ENCODE results near the gene KCNMA1. TPM values are rescaled to one million over a fixed set of nuclear protein-coding genes. Genes with fewer than 3 reads are reported as not detected.

KCNMA1 gene
- polyA plus RNA-seq, 4 donors, result 2.7 to 8.6 (median 7.7) TPM

- WGBS, 3 donors, result 73 to 78% (median 73%) methylated on average over 4 of the region's 4 CpGs
- no peaks in the 10 kb centered on the region for H3K36me3 ChIP-seq (ENCODE audit: control insufficient read depth in 3 of 3, insufficient read depth in 2 of 3, low read depth in 1 of 3, low read length in 3 of 3)
- FAIRE-seq, result no peak
- no peaks in the 10 kb centered on the region for H3K4me1 ChIP-seq (ENCODE audit: control insufficient read depth in 3 of 3, insufficient read depth in 2 of 3, low read depth in 1 of 3, low read length in 2 of 3)
- H3K27ac ChIP-seq (ENCODE audit: low read depth in 1 of 3, low read length in 2 of 3), result no peak overlapping the region
- DNase-seq, result peak in 1 of 2 donors; percentile 21
- no peak overlapping the region for H3K4me3 ChIP-seq (ENCODE audit: low read depth in 1 of 3, low read length in 3 of 3)
- H3K27me3 ChIP-seq (ENCODE audit: control insufficient read depth in 3 of 3, insufficient read depth in 3 of 3, low read length in 3 of 3), result peaks cover 0 to 4% (median 0%) of the 10 kb centered on the region in 3 donors
- no peaks in the 10 kb centered on the region for H3K9me3 ChIP-seq (ENCODE audit: control insufficient read depth in 2 of 2, insufficient read depth in 1 of 2, low read depth in 1 of 2, low read length in 1 of 2)
These were observed 607.6 kb downstream of the KCNMA1 start for GRCh38 chr10:77029777-77030717.

DNA sequence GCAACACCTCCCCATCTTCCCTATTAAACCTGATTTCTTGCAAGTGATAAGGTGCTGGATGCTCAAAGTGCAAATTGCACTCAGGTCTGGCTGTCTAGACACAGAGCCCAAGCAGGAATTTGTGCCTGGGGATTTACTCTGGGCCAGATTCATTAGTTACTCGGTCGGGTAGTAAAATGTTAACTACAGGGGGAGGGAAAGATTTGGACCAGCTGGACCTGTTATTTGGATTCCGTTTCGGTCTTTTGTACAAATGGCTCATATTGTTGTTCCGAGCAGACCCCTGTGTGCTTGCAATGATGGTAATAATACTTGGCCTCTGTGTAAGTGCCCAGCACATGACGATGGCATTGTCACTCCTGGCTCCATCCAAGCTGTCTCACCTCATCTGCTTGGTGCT is 609.6 kb downstream of the KCNMA1 start:
- Histone ChIP-seq H3K4me1 (ENCODE audit: control insufficient read depth in 3 of 3, insufficient read depth in 2 of 3, low read depth in 1 of 3, low read length in 2 of 3) (no peaks in the 10 kb centered on the region), H3K4me3 (ENCODE audit: low read depth in 1 of 3, low read length in 3 of 3) (no peak overlapping the region), H3K36me3 (ENCODE audit: control insufficient read depth in 3 of 3, insufficient read depth in 2 of 3, low read depth in 1 of 3, low read length in 3 of 3) (no peaks in the 10 kb centered on the region), H3K9me3 (ENCODE audit: control insufficient read depth in 2 of 2, insufficient read depth in 1 of 2, low read depth in 1 of 2, low read length in 1 of 2) (no peaks in the 10 kb centered on the region), H3K27me3 (ENCODE audit: control insufficient read depth in 3 of 3, insufficient read depth in 3 of 3, low read length in 3 of 3) (peaks cover 0 to 4% (median 0%) of the 10 kb centered on the region in 3 donors), H3K27ac (ENCODE audit: low read depth in 1 of 3, low read length in 2 of 3) (no peak overlapping the region)
- FAIRE-seq, result no peak
- no peak for DNase-seq
- WGBS, 3 donors, result 65 to 73% (median 72%) methylated on average over 6 of the region's 6 CpGs

- no peak for DNase-seq
- Histone ChIP-seq H3K9me3 (ENCODE audit: control insufficient read depth in 2 of 2, insufficient read depth in 1 of 2, low read depth in 1 of 2, low read length in 1 of 2) (no peaks in the 10 kb centered on the region), H3K36me3 (ENCODE audit: control insufficient read depth in 3 of 3, insufficient read depth in 2 of 3, low read depth in 1 of 3, low read length in 3 of 3) (no peaks in the 10 kb centered on the region), H3K4me3 (ENCODE audit: low read depth in 1 of 3, low read length in 3 of 3) (no peak overlapping the region), H3K27ac (ENCODE audit: low read depth in 1 of 3, low read length in 2 of 3) (no peak overlapping the region), H3K27me3 (ENCODE audit: control insufficient read depth in 3 of 3, insufficient read depth in 3 of 3, low read length in 3 of 3) (peaks cover 0 to 4% (median 0%) of the 10 kb centered on the region in 3 donors), H3K4me1 (ENCODE audit: control insufficient read depth in 3 of 3, insufficient read depth in 2 of 3, low read depth in 1 of 3, low read length in 2 of 3) (no peaks in the 10 kb centered on the region)
- 64 to 83% (median 74%) methylated on average over 9 of the region's 9 CpGs for WGBS, 3 donors
- no peak for FAIRE-seq
These were observed 610.0 kb downstream of the KCNMA1 start for GRCh38 chr10:77027576-77027975.

DNA sequence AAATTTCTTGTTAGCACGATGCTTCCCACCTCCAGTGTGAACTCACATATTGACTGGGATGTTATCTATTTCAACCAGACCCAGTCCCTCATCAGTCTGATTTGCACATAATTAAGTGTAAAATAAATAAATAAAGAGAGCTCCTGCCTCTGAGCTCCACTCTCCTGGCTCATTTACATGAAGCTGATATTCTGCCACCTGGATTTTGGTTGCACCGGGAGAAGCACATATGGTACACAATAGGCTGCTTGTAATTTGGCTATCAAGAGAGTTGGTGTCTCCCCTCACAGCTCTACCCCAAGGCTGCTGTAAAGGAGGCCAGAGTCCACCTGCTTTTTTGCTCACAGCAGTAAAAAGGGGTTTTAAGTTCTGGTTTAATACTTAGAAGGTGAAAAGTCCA is 610.5 kb downstream of the KCNMA1 start:
- Histone ChIP-seq H3K4me3 (ENCODE audit: low read depth in 1 of 3, low read length in 3 of 3) (no peak overlapping the region), H3K27me3 (ENCODE audit: control insufficient read depth in 3 of 3, insufficient read depth in 3 of 3, low read length in 3 of 3) (peaks cover 0 to 4% (median 0%) of the 10 kb centered on the region in 3 donors), H3K9me3 (ENCODE audit: control insufficient read depth in 2 of 2, insufficient read depth in 1 of 2, low read depth in 1 of 2, low read length in 1 of 2) (no peaks in the 10 kb centered on the region), H3K27ac (ENCODE audit: low read depth in 1 of 3, low read length in 2 of 3) (no peak overlapping the region), H3K36me3 (ENCODE audit: control insufficient read depth in 3 of 3, insufficient read depth in 2 of 3, low read depth in 1 of 3, low read length in 3 of 3) (no peaks in the 10 kb centered on the region), H3K4me1 (ENCODE audit: control insufficient read depth in 3 of 3, insufficient read depth in 2 of 3, low read depth in 1 of 3, low read length in 2 of 3) (no peaks in the 10 kb centered on the region)
- 54 to 76% (median 59%) methylated on average over 2 of the region's 2 CpGs for WGBS, 3 donors
- DNase-seq (no peak), FAIRE-seq (no peak)

DNA sequence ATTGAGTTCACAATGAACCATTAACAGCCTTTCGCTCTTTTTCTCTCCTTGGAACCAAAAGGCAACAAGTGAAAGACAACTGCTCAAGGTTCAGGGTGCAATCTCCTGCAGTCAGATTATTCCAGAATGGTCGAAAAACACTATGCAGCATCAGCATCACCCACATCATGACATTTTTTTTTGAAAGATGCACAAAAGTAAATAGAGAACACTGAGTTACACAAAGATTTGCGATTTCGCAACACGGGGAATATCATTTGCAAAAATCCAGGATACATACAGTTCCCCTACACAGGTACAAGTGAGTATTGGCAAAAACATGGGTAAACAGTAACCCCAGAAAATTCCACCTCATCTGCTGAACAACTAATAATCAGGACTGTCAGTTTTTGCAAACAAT is 611.5 kb downstream of the KCNMA1 start:
- FAIRE-seq (no peak), DNase-seq (no peak)
- H3K9me3 ChIP-seq (ENCODE audit: control insufficient read depth in 2 of 2, insufficient read depth in 1 of 2, low read depth in 1 of 2, low read length in 1 of 2), result no peaks in the 10 kb centered on the region
- no peaks in the 10 kb centered on the region for H3K36me3 ChIP-seq (ENCODE audit: control insufficient read depth in 3 of 3, insufficient read depth in 2 of 3, low read depth in 1 of 3, low read length in 3 of 3)
- H3K27me3 ChIP-seq (ENCODE audit: control insufficient read depth in 3 of 3, insufficient read depth in 3 of 3, low read length in 3 of 3), result peaks cover 0 to 4% (median 0%) of the 10 kb centered on the region in 3 donors
- WGBS, 3 donors, result 91 to 95% (median 91%) methylated on average over 5 of the region's 5 CpGs
- H3K4me3 ChIP-seq (ENCODE audit: low read depth in 1 of 3, low read length in 3 of 3), result no peak overlapping the region
- H3K27ac ChIP-seq (ENCODE audit: low read depth in 1 of 3, low read length in 2 of 3), result no peak overlapping the region
- no peaks in the 10 kb centered on the region for H3K4me1 ChIP-seq (ENCODE audit: control insufficient read depth in 3 of 3, insufficient read depth in 2 of 3, low read depth in 1 of 3, low read length in 2 of 3)

GRCh38 chr10:77024461-77024860 is 613.1 kb downstream of the KCNMA1 start:
- H3K4me1 ChIP-seq (ENCODE audit: control insufficient read depth in 3 of 3, insufficient read depth in 2 of 3, low read depth in 1 of 3, low read length in 2 of 3), result no peaks in the 10 kb centered on the region
- DNase-seq (no peak), FAIRE-seq (no peak)
- no peak overlapping the region for H3K4me3 ChIP-seq (ENCODE audit: low read depth in 1 of 3, low read length in 3 of 3)
- no peaks in the 10 kb centered on the region for H3K36me3 ChIP-seq (ENCODE audit: control insufficient read depth in 3 of 3, insufficient read depth in 2 of 3, low read depth in 1 of 3, low read length in 3 of 3)
- no peak overlapping the region for H3K27ac ChIP-seq (ENCODE audit: low read depth in 1 of 3, low read length in 2 of 3)
- H3K9me3 ChIP-seq (ENCODE audit: control insufficient read depth in 2 of 2, insufficient read depth in 1 of 2, low read depth in 1 of 2, low read length in 1 of 2), result no peaks in the 10 kb centered on the region
- H3K27me3 ChIP-seq (ENCODE audit: control insufficient read depth in 3 of 3, insufficient read depth in 3 of 3, low read length in 3 of 3), result peaks cover 0 to 4% (median 0%) of the 10 kb centered on the region in 3 donors

- Histone ChIP-seq H3K4me3 (ENCODE audit: low read depth in 1 of 3, low read length in 3 of 3) (no peak overlapping the region), H3K4me1 (ENCODE audit: control insufficient read depth in 3 of 3, insufficient read depth in 2 of 3, low read depth in 1 of 3, low read length in 2 of 3) (no peaks in the 10 kb centered on the region), H3K27ac (ENCODE audit: low read depth in 1 of 3, low read length in 2 of 3) (no peak overlapping the region), H3K36me3 (ENCODE audit: control insufficient read depth in 3 of 3, insufficient read depth in 2 of 3, low read depth in 1 of 3, low read length in 3 of 3) (no peaks in the 10 kb centered on the region), H3K9me3 (ENCODE audit: control insufficient read depth in 2 of 2, insufficient read depth in 1 of 2, low read depth in 1 of 2, low read length in 1 of 2) (no peaks in the 10 kb centered on the region), H3K27me3 (ENCODE audit: control insufficient read depth in 3 of 3, insufficient read depth in 3 of 3, low read length in 3 of 3) (peaks cover 0 to 4% (median 0%) of the 10 kb centered on the region in 3 donors)
- DNase-seq (no peak), FAIRE-seq (no peak)
- whole genome bisulfite sequencing, 3 donors, result 82 to 91% (median 84%) methylated on average over 2 of the region's 2 CpGs
These were observed 614.2 kb downstream of the KCNMA1 start for GRCh38 chr10:77023396-77023795.

- H3K4me3 ChIP-seq (ENCODE audit: low read depth in 1 of 3, low read length in 3 of 3), result no peak overlapping the region
- H3K9me3 ChIP-seq (ENCODE audit: control insufficient read depth in 2 of 2, insufficient read depth in 1 of 2, low read depth in 1 of 2, low read length in 1 of 2), result no peaks in the 10 kb centered on the region
- no peak for DNase-seq
- H3K27me3 ChIP-seq (ENCODE audit: control insufficient read depth in 3 of 3, insufficient read depth in 3 of 3, low read length in 3 of 3), result peaks cover 0 to 4% (median 0%) of the 10 kb centered on the region in 3 donors
- no peaks in the 10 kb centered on the region for H3K4me1 ChIP-seq (ENCODE audit: control insufficient read depth in 3 of 3, insufficient read depth in 2 of 3, low read depth in 1 of 3, low read length in 2 of 3)
- 68 to 86% (median 84%) methylated on average over 4 of the region's 4 CpGs for WGBS, 3 donors
- H3K27ac ChIP-seq (ENCODE audit: low read depth in 1 of 3, low read length in 2 of 3), result no peak overlapping the region
- no peak for FAIRE-seq
- no peaks in the 10 kb centered on the region for H3K36me3 ChIP-seq (ENCODE audit: control insufficient read depth in 3 of 3, insufficient read depth in 2 of 3, low read depth in 1 of 3, low read length in 3 of 3)
These were observed 614.9 kb downstream of the KCNMA1 start for GRCh38 chr10:77022671-77023070.

Measured in small intestine (tissue), 7 donors.